ENCODE data around the gene WNT3.

Gene WNT3

DNA sequence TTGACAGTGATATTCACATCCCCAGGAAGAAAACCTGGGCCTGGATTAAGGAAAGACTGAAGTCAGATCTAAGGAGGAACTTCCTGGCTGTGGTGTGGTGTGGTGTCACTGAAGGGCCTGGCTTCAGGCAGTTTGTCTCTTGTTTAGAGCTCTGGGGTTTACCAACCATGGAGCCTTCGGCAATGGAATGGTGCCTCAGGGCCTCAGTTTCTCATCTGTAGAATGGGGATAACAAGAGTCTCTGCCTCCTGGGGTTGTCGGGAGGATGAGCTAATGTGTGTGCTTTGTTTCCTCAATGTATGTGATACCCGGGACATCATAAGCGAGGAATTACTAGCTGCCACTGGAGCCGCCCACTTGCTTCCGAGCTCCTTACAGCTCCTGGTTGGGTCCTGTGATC is 12.7 kb downstream of the WNT3 start:
- POLR2A ChIA-PET, result no interaction called here
- DNase-seq (ENCODE audit: low read depth, low spot score), result no peak
- CTCF ChIA-PET, result interaction anchor here (0.9 to 1.2 kb wide), 2 partner anchors 9 to 35 kb away, joined by 3 to 4 read pairs; no protein-coding TSS in a partner anchor
- TF ChIP-seq CTCF (IDR thresholded peaks at IDR 0.05; ENCODE audit: insufficient read depth, low read length, missing control alignments), result no peak
- H3K4me3 ChIP-seq (ENCODE audit: low read depth, low read length), result no peak overlapping the region

GRCh38 chr17:46803544-46803943 is 14.9 kb downstream of the WNT3 start:
- TF ChIP-seq CTCF (IDR thresholded peaks at IDR 0.05; ENCODE audit: insufficient read depth, low read length, missing control alignments), result no peak

DNA sequence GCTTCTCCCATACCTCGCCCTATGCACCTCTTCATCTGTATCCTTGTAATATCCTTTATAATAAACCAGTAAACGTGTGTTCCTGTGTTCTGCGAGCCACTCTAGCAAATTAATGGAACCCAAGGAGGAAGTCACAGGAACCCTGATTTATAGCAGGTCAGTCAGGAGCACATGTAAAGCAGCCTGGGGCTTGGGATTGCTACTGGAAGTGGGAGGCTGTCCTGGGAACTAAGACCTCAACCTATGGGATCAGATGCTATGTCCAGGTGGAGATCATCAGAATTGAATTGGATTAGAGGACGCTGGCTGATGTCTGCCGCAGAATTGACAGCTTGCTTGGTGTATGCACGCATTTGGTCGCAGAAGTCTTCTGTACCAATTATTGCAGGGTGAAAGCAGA is 15.7 kb downstream of the WNT3 start:
- DNase-seq (ENCODE audit: low read depth, low spot score), result no peak
- ChIA-PET POLR2A (no interaction called here), CTCF (interaction anchor here (1.3 kb wide), 1 partner anchor 32 kb away, joined by 5 read pairs; no protein-coding TSS in a partner anchor)
- no peak overlapping the region for H3K4me3 ChIP-seq (ENCODE audit: low read depth, low read length)
- TF ChIP-seq CTCF (IDR thresholded peaks at IDR 0.05; ENCODE audit: insufficient read depth, low read length, missing control alignments), result no peak

More at GRCh38 chr17:46803544-46803943, 14.9 kb downstream of the WNT3 start:
- no peak for DNase-seq (ENCODE audit: low read depth, low spot score)
- ChIA-PET CTCF (interaction anchor here (0.6 to 1.3 kb wide), 2 partner anchors 8 to 32 kb away, joined by 4 to 5 read pairs; no protein-coding TSS in a partner anchor), POLR2A (no interaction called here)
- no peak overlapping the region for H3K4me3 ChIP-seq (ENCODE audit: low read depth, low read length)

GRCh38 chr17:46800573-46800972 is 17.9 kb downstream of the WNT3 start:
- DNase-seq (ENCODE audit: low read depth, low spot score), result no peak
- CTCF ChIA-PET, result no interaction called here
- no peak for TF ChIP-seq CTCF (IDR thresholded peaks at IDR 0.05; ENCODE audit: insufficient read depth, low read length, missing control alignments)

GRCh38 chr17:46796956-46797530 is 21.4 kb downstream of the WNT3 start:
- ChIA-PET CTCF (interaction anchor here (0.8 to 0.9 kb wide), 2 partner anchors 9 kb away, joined by 3 read pairs; no protein-coding TSS in a partner anchor), POLR2A (interaction anchor here (1.2 kb wide), 1 partner anchor 12 kb away, joined by 3 read pairs; no protein-coding TSS in a partner anchor)
- no peak for TF ChIP-seq CTCF (IDR thresholded peaks at IDR 0.05; ENCODE audit: insufficient read depth, low read length, missing control alignments)
- no peak for DNase-seq (ENCODE audit: low read depth, low spot score)
- H3K4me3 ChIP-seq (ENCODE audit: low read depth, low read length), result no peak overlapping the region

More at GRCh38 chr17:46800573-46800972, 17.9 kb downstream of the WNT3 start:
- H3K4me3 ChIP-seq (ENCODE audit: low read depth, low read length), result no peak overlapping the region
- POLR2A ChIA-PET, result no interaction called here

- CTCF ChIA-PET, result interaction anchor here (0.8 to 0.9 kb wide), 3 partner anchors 9 to 13 kb away, joined by 3 read pairs; no protein-coding TSS in a partner anchor
- H3K4me3 ChIP-seq (ENCODE audit: low read depth, low read length), result no peak overlapping the region
- no peak for TF ChIP-seq CTCF (IDR thresholded peaks at IDR 0.05; ENCODE audit: insufficient read depth, low read length, missing control alignments)
- no peak for DNase-seq (ENCODE audit: low read depth, low spot score)
- POLR2A ChIA-PET, result interaction anchor here (1.2 kb wide), 1 partner anchor 12 kb away, joined by 3 read pairs; no protein-coding TSS in a partner anchor
Observed at GRCh38 chr17:46796524-46796923, 22.0 kb downstream of the WNT3 start.
